Middle frontal gyrus (tissue), 1 donor: ENCODE data around the gene CACHD1.
"Not testable (repeated sequence)": the region's sequence is repeated elsewhere in the genome, so short reads cannot be mapped to it uniquely, and the experiment has no call there.

ENCODE experiments used
- DNase-seq: peaks from one replicate; pipeline ENCODE4 v3.0.0-alpha.2; 2015; ENCODE audit warnings: low spot score; ENCODE audit errors: extremely low spot score

Gene CACHD1

GRCh38 chr1:64495878-64496277 lies 25.9 kb downstream of the CACHD1 start:
- DNase-seq: no peak

DNA sequence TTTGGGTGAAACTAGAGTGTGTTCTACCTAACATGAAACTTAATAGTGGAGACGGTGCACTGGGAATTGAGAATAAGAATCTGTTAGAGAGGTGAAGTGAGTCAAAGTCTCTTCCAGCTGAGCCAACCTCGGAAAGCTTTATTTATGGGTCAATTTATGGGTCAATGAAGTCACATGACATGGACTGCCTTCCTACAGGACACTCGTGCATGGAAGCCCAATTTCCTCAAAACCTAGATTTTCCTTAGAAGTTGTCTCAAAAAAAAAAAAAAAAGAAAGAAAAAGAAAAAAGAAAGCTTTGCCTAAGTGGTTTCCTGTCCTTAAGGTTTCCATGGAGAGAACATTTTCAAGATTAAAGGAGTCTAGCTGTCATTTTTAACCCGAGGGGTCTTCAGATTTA lies 26.7 kb downstream of the CACHD1 start:
- DNase-seq: no peak

DNA sequence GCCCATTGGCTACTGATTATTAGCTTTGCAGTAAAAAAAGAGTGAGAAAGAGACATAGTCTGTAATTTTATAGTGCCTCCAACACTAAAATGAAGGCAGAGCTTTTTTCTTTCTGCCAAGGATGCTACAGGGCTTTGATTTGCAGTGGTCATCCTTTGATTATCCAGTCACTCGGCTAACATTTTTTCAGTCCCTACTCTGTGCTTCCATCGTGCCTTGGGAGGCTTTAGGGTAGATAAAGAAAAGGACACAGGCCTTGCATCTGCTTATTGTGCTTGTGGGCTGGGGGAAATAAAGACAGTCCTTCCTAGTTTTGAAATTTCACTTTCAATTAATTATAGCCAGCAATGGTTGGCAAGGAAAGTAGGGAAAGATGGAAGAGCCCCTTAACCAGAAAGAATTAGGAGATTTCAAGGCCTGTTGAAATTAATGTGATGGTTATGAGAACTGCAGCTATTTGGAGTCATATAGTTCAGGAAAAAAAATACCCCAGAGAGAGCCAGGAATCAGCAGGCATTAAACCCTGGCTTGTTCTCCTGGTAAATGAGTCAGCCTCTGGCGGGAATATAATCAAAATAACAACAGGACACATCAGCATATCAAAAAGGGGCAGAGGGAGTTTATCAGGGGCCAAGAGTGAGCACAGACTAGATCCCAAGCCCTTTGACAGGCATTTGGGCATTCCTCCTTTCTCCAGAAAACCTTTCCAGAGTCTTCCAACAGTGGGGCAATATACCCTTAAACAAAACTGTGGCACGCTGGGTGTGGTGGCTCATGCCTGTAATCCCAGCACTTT lies 27.4 kb downstream of the CACHD1 start:
- DNase-seq: no peak

GRCh38 chr1:64498325-64498724 lies 28.4 kb downstream of the CACHD1 start:
- no peak for DNase-seq

DNA sequence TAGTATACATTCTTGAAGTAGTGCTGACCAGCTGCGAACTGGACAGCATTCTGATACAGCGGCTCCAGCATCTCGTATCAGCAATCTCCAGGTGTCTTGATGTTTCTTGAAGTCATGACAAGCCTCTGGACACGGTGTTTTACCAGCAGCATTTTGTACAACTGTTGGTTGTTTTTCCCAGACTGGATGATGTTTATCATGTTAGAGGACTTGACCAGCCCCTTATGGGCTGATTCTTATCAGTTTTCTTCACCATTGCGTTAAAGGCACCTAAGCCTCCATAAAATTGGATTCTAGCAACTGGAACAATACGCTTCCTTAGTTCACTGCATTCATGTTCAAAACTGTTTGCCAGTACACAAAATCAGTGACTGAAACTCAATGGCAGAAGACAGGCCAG lies 29.1 kb downstream of the CACHD1 start:
- DNase-seq: no peak

- DNase-seq: no peak
These were observed 30.0 kb downstream of the CACHD1 start for GRCh38 chr1:64499966-64500365.

- no peak for DNase-seq
These were observed 32.2 kb downstream of the CACHD1 start for GRCh38 chr1:64502083-64502482.

DNA sequence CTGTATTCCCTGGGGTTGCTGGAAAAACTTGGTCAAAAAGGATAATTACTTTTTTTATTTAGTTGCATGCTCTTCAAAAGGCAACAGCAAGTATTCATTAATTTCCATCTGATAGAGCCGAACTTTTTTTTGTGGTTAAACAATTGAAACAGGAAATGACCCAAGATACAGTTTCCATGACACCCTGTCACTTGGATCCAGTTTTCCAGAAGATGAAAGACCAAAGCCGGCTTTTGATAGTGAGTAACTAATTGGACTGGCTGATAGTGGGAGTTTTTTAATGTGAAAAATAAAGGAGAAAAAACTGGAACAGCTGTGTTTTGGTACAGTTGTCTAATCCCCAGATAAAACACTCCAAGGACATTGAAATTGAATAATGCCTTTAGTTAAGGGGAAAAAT lies 33.0 kb downstream of the CACHD1 start:
- DNase-seq: no peak

GRCh38 chr1:64505232-64505943 lies 35.5 kb downstream of the CACHD1 start:
- no peak for DNase-seq

GRCh38 chr1:64505944-64506655 lies 36.2 kb downstream of the CACHD1 start:
- DNase-seq: no peak

DNA sequence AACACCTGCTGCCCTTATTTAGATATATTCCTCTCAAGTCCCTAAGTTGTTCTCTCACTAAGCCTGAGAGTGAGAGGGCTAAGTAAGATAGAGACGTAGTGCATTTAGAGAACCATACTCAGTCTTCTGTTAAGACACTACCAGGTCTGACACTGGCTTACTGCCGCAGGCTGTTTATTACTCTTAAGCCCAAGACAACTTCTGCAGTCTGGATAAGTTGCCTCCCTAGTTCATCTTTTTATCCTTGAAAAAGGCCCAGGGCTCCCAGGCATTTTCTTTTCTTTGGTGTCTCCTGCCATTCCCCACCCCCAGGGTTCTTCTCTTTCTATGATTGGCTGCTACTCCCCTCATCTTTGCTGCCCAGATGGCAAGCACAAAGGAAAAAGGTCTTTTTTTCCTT lies 38.7 kb downstream of the CACHD1 start:
- DNase-seq: no peak

DNA sequence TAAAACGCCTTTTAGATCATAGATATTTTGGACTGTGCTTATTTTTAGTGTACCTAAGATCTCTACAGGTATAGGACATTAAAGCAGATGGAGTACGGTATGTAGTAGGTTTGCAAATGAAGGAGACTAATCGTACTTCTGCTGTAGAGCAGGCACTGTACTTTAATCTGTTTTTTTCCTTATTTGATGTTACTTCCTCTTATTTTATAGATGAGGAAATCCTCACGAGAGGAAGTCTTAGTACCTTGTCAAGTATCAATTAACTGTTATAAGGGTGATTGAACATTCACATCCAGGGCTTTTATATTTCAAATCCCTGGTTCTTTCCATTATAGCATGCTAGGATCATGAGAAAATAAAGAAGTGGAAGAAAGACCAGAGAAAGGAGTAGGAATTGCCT lies 41.1 kb downstream of the CACHD1 start:
- DNase-seq: no peak

DNA sequence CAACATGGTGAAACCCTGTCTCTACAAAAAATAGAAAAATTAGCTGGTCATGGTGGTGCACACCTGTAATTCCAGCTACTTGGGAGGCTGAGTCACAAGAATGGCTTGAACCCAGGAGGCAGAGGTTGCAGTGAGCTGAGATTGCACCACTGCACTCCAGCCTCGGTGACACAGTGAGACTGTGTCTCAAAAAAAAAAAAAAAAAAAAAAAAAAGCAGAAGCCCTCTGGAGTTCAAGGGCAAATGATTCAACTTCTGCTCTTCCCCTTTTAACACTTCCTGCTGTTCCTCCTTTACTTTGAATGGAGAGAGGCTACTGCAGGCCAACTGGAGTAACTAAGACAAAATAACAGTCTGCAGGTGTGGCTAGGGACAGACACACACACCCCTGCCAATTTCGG lies 42.3 kb downstream of the CACHD1 start:
- not testable (repeated sequence) for DNase-seq

DNA sequence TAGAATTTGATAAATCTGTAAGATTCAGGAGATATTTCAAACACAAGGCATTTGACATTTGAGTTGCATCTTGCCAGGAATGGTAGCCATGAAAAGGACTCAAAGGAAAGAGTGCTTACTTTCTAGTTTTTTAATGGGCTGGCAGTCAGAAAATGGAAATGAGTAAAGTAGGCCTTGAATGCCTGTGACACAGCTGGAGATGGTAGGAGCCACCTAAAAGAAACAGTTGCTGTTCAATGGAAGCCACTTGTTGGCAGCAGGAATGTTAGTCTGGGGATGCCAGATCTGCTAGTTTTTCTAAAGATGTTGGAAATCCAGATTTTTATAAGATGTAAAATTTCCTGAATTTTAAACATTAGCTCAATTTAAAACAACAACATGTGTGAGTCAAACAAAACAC lies 43.6 kb downstream of the CACHD1 start:
- DNase-seq: no peak

DNA sequence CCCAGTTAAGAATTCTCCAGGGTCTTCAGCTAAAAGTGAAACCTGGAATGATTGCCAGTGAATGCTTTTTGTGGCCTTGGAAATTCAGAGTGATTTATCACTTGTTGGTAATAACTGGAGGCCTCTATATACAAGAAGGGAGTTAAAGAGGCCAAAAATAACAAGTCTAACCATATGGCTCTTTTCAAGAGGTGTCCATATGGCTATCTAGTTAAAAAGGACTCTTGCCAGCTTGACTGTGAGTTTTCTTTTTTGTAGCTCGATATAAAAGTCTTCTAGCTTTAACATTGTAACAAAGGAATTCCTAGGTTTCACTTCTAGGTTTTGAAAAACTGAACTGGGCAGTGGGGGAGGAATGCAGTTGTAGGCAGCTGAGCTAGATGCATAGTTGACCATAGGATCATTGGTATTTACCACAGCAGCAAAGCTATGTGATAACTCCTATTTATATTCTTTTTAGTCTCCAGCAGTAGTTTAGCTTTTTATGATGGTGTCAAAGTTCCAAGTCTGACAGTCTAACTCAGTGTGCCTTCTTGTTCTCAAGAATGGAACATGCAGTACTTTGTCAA lies 44.4 kb downstream of the CACHD1 start:
- DNase-seq: peak; percentile 40

DNA sequence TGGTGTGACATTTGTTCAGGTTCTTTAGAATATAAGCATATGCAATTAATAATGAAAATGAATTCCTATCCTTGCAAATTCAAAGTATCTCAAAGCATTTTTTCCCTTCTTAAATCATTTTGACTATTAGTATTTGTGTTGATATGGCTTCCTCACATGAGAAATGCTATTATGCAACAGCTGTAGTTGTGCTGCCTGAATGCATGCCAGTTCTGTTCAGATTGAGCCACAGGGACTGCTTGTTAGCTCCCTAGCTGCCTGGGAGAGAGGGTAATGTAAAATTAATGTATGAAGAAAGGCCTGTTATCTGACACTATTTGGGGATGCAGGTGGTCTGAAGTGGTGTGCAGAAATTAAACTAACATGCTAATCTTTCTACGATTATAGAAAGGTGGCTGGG lies 45.5 kb downstream of the CACHD1 start:
- no peak for DNase-seq

DNA sequence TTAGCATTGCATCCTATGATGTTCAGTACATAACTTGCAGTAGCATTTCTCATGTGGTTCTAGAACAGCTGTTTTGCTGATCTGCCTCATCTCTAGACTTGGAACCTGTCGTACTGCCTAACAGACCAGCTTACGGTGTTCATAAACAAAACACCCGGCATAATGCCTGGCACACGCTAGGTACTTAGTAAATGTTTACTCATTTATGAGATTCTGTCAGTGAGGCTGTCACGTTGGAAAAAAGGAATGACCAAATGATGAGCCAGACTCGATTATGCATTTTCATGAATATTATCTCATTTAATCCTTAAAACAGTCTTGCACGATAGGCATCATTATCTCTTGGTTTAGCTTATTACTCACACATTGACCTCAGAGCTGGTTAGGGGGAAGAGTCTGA lies 46.4 kb downstream of the CACHD1 start:
- no peak for DNase-seq

DNA sequence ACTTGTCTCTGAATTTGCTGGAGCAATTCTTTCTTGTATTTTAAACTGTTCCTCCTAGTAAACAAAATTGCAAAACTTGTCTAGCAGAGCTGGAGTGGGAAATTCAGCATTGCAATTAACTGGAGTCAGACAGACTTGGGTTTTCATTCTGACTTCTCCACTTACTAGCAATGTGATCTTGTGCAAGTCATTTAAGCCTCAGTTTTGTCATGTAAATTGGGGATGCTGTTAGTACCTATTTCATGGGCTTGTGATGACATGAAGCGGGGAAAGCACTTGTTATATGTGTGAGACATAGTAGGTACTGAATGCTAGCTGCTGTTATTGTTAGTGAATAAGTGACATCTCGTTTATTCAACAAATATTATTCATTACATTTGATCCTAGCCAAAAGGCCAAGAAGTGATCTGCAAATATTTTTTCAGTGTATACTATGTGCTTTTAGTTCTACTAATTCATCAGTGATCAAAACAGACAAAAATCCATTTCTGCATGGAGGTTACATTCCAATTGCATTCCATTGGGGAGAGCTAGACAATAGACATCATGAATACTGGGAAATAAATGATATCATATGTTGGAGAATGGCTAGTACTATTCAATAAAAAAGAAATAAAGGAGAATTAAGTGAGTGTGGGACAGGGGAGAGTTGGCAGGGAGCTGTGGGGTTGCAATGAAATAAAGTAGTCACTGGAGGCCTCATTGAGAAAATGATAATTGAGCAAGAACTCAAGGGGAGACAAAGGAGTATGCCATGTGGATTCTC lies 47.1 kb downstream of the CACHD1 start:
- DNase-seq: no peak

GRCh38 chr1:64517640-64518039 lies 47.7 kb downstream of the CACHD1 start:
- no peak for DNase-seq

- no peak for DNase-seq
These were observed 49.0 kb downstream of the CACHD1 start for GRCh38 chr1:64518692-64519481.
